GM23338 (cell line): Measurements from ENCODE around the gene KCNAB1.

Experiments used
- CTCF ChIP-seq, 2 experiments: fragments of 200-600 bp in 1 of 2; sonication (generic) in 1 of 2; conservative IDR thresholded peaks; 2 replicates each; pipeline versions ENCODE4 v1.5.1 to v1.6.1; 2016 to 2017; ENCODE audit warnings: antibody characterized with exemption in 2 of 2, low read depth in 2 of 2, mild to moderate bottlenecking in 2 of 2, moderate library complexity in 1 of 2
- EZH2 ChIP-seq: fragments of 200-600 bp; sonication (generic); IDR thresholded peaks from one replicate; pipeline ENCODE4 v1.8.0; 2017; ENCODE audit warnings: antibody characterized with exemption, mild to moderate bottlenecking, low read depth; ENCODE audit not compliant: unreplicated experiment
- EZH2phosphoT487 ChIP-seq: fragments of 200-600 bp; sonication (generic); IDR thresholded peaks from one replicate; pipeline ENCODE4 v1.8.1; 2018; ENCODE audit warnings: antibody characterized with exemption; ENCODE audit not compliant: unreplicated experiment
- POLR2AphosphoS5 ChIP-seq: IDR thresholded peaks from 2 replicates; pipeline ENCODE4 v1.6.1; 2016; ENCODE audit warnings: antibody characterized with exemption, low read depth
- STAT1 ChIP-seq: IDR thresholded peaks from one replicate; pipeline ENCODE4 v1.6.1; 2016; ENCODE audit warnings: antibody characterized with exemption; ENCODE audit not compliant: unreplicated experiment

GRCh38 chr3:156498307-156498706 is 377.9 kb downstream of the KCNAB1 start:
- TF ChIP-seq EZH2 = no peak
- no peak for TF ChIP-seq CTCF (conservative IDR thresholded peaks at IDR 0.05; ENCODE audit: low read depth in 2 of 2)
- no peak for TF ChIP-seq POLR2AphosphoS5
- no peak for TF ChIP-seq STAT1
- TF ChIP-seq EZH2phosphoT487 = no peak
